Subcutaneous adipose tissue (tissue), 4 donors: ENCODE data around the gene FAM216B. TPM values are rescaled to one million over a fixed set of nuclear protein-coding genes. Genes with fewer than 3 reads are reported as not detected.

Experiments used
- CTCF ChIP-seq: fragments of 450-650 bp; IDR thresholded peaks from one replicate; pipeline ENCODE4 v1.5.1; 2016; ENCODE audit warnings: low read depth, mild to moderate bottlenecking, control low read depth, antibody characterized with exemption, moderate library complexity
- total RNA-seq, 4 donors: library from RNA; depleted of rRNA; stranded (reverse); fragments of >200 nt; gene quantifications; one replicate each; pipeline ENCODE4 v1.1.0, GENCODE V29; 2016

Gene FAM216B
- total RNA-seq, 4 donors from 2014 or later = not detected

GRCh38 chr13:42757678-42758420 is 23.5 kb upstream of the FAM216B start:
- no peak for TF ChIP-seq CTCF

GRCh38 chr13:42758515-42758914 is 22.9 kb upstream of the FAM216B start:
- TF ChIP-seq CTCF = no peak

GRCh38 chr13:42760951-42761350 is 20.4 kb upstream of the FAM216B start:
- no peak for TF ChIP-seq CTCF

DNA sequence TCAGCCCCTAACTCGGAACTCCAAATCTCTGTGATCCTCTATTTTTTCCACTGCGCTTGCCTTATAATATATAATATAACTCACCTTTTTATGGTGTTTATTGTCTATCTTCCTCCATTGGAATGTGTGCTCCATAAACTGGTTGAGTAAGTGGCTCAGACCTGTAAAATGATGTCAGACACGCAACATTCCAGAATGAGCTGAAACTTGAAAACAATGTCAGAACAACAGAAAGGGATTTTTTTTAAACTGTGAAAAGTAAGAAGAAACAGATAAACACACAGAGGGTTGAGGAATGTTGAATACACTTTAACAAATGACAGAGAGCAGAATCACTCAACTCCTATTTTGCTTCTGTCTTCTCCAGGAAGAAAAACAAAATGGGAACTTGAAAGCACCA is 19.1 kb upstream of the FAM216B start:
- no peak for TF ChIP-seq CTCF

GRCh38 chr13:42762917-42763316 is 18.5 kb upstream of the FAM216B start:
- TF ChIP-seq CTCF = no peak

- no peak for TF ChIP-seq CTCF
Observed at GRCh38 chr13:42766016-42766415, 15.4 kb upstream of the FAM216B start.

DNA sequence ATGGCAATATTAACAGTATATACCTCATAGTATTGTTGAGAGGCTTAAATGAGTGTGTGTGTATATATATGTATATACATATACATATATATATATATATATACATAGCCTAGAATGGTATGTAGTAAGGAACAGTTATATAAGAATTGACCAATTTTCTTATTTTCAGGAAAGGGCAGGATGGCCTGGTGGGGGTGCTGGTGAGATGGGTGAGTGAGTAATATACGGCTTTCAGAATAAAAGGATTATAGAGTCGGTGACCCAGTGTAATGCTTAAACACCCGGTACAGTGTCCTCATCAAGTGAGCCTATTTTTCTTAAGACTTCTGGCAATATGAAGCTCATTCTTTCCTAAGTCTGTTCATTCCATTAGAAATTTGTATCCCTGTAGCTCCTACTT is 11.7 kb upstream of the FAM216B start:
- no peak for TF ChIP-seq CTCF
